GM18519 (cell line): Measurements from ENCODE around the gene LGALS3BP.
"Not testable (repeated sequence)": the region's sequence is repeated elsewhere in the genome, so short reads cannot be mapped to it uniquely, and the experiment has no call there.

Source experiments
- ATAC-seq: cut with Tn5 transposase; IDR thresholded peaks from one replicate; pipeline ENCODE4 v1.9.1; 2021; ENCODE audit warnings: mild to moderate bottlenecking, moderate library complexity; ENCODE audit not compliant: unreplicated experiment, low FRiP score

Gene LGALS3BP

GRCh38 chr17:78946131-78946530, 33.6 kb downstream of the LGALS3BP start:
- no peak for ATAC-seq

DNA sequence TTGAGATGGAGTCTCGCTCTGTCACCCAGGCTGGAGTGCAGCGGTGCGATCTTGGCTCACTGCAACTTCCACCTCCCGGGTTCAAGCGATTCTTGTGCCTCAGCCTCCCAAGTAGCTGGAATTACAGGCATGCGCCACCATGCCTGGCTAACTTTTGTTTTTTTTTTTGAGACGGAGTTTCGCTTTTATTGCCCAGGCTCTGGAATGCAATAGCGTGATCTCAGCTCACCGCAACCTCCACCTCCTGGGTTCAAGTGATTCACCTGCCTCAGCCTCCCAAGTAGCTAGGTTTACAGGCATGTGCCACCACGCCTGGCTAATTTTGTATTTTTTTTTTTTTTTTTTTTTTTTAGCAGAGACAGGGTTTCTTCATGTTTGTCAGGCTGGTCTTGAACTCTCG, 34.3 kb downstream of the LGALS3BP start:
- ATAC-seq, result not testable (repeated sequence)

DNA sequence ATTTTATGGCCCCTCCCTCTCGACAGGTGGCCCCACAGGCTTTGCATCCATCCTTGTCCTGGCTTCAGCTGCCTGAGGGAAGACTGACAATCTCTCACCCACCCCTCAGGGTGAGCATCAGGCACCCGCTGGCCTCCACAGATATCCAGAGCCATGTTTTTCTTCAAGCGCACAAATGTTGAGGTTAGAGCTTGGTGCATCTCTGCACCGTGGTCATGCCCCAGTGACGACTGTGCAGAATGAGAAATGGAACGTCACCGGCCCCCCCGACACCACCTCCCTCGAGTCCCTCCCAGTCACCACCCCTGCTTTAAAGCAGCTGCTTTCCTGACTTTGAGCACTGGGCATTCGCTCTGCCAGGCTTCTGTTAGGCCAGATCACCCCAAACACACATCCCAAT, 34.8 kb downstream of the LGALS3BP start:
- ATAC-seq, result no peak

- ATAC-seq, result no peak
These were observed 35.7 kb downstream of the LGALS3BP start for GRCh38 chr17:78944026-78944425.

DNA sequence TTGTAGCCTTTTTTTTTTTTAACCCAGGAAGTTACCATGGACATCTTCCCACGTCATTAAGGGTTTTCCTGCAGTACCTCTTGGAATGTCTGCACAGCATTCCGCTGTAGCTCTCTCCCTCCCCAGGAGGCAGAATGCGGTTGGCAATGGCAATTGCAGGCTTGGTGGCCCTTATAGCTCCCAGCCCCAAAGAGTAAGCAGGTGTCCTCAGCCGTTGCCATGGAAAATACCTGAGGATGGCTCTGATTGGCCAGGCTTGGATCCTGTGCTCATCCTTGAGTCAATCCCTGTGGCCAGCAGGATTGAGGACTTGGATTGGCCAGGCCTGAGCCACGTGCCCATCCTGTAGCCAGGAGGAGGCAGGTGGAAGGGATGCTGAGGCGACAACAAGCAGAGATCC, 39.0 kb downstream of the LGALS3BP start:
- no peak for ATAC-seq

GRCh38 chr17:78940258-78940657, 39.5 kb downstream of the LGALS3BP start:
- ATAC-seq, result no peak

- ATAC-seq, result no peak
These were observed 40.1 kb downstream of the LGALS3BP start for GRCh38 chr17:78939615-78940014.

- no peak for ATAC-seq
These were observed 42.2 kb downstream of the LGALS3BP start for GRCh38 chr17:78937561-78937960.

DNA sequence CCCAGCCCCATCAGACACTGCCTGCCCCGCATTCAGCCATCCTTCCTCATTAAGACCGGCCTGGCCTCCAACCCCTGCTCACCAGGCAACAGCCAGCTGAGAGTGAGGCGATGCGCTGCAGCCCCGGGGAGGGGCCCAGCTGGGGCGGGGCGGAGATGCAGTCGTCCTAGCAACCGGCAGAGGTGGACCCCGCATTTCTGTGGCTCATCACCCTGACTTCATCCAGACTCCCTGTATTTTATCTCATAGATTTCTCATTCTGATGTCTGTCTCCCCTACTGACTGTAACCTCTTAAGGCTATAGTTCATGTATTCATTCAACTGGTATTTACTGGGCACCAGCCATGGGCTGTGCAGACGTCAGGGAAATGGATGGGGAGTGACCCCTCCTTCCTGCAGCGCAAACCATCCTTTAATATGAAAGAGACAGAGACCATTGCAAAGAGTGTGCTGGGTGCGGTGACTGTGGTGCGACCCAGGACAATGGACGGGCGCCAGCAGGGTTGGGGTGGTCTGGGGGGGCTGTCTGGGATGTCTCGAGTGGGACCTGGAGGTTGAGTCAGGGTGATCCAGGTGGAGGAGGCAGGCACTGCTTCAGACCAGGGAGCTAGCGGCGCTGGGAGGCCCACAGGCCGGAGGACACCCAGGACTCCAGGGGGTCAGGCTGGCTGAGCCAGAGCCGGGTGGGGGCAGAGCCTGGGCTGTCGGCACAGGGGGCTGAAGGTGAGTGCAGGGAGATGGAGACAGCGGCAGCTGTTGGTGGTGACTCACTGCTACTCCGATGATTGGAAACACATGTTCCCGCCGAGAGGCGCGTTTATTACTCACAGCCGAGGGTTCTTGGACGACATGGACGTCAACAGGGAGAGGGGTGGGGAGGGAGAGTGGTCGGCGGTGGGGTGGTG, 44.1 kb downstream of the LGALS3BP start:
- no peak for ATAC-seq

- no peak for ATAC-seq
These were observed 44.9 kb downstream of the LGALS3BP start for GRCh38 chr17:78934681-78935418.

DNA sequence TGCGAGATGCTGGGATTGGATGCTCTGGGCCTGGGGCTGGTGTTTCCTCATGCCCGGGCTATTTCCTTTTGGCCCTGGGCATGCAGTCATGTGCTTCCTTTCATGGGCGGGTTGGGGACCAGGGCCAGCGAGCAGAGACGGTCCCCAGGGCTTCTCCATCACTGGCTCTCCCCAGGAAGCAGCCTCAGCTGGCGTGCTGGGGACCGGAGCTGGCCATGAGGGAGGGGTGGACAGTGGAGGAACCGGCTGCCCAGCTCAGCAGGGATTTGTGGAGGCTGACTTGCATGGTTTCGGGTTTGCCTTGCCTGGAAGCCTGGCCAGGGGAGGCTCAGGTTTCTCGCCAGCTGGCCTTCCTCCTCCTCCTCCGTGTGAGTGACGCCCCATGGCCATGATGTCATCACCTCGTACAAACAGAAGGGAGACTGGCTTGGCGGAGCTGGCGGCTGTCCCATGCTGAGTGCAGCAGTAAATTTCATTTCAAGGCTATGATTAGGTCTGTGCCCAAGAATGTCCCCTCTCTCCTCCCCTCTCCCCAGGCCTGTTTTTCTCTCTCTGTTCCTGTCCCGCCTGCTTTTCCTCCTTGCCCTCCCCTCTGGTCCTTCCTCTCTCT, 45.7 kb downstream of the LGALS3BP start:
- ATAC-seq, result no peak

- ATAC-seq, result no peak
These were observed 46.4 kb downstream of the LGALS3BP start for GRCh38 chr17:78933025-78933958.

GRCh38 chr17:78929908-78930775, 49.6 kb downstream of the LGALS3BP start:
- no peak for ATAC-seq

DNA sequence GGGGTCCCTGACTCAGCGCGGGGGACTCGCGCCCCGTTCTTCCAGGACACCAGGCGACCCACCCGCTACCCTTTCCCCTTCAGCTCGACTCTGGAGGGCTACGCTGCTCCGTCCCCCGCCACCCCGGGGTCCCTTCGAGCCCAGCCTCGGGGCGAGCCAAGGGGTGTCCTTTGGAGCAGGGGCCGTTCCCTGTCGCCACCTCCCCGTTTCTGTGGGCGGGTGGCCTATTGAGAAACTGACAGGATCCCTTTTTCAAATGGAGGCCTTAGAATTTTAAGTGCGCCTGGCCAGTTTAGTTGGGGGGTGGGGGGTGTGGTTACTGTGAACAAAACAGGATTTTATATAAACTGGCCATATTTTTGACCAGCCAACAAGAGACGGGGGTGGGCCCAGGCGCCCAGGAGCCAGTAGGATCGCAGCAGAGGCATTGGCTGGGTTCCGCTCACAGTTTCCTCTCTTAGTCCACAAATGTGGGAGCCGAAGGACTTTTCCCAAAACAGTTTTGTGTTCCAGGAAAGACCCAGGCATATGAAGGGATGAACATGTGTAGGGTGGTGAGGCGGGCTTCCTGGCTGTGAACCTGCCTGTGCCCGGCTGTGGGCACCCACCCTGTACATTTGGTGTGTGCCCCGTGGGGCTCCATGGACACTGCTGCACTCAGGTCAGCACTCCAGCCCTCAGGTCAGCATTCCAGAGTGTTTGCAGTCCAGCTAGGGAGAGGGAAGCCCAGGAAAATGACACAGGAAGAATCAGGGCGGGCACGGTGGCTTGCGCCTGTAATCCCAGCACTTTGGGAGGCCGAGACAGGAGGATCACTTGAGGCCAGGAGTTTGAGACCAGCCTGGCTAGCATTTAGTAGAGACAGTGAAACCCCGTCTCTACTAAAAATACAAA, 53.8 kb downstream of the LGALS3BP start:
- ATAC-seq, result no peak

GRCh38 chr17:78925234-78925633, 54.5 kb downstream of the LGALS3BP start, which contains the start of gene TIMP2:
Gene TIMP2 (minus strand): TSS chr17:78925387. CDS start chr17:78925088, 299 bp downstream.
- no peak for ATAC-seq

DNA sequence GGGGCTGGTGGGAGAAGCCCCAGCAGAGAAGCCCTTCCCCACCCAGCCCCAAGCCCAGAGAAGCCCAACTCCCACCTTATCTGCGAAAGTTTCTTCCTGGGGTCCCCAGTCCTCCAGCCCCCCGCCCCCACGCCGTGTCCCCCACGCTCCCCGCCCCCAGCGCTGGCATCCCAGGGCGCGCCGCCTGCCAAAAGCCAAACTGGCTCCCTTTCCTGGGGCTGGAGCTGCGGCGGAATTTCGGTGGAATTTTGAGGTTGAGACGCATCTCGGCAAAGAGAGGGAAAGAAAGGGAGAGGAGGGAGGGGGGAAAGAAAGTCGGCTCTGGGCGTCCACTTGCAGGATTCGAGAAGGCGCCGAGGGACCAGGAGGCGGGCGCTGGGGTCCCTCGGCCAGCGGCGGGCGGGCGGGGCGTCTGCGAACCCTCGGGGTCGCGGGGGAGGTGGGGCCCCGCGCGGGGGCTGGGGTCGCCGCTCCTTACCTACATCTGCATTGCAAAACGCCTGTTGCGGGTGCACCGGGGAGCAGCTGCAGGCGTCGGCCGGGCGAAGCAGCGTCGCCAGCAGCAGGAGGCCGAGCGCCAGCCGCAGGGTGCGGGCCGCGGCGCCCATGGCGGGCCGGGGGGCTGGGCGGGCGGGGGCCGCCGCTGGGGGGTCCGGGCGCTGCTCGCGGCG, 55.1 kb downstream of the LGALS3BP start:
- ATAC-seq, result no peak

- ATAC-seq, result no peak
These were observed 55.9 kb downstream of the LGALS3BP start for GRCh38 chr17:78923660-78924453.
